Keratinocyte (primary cell): ENCODE results near the gene CCAR1.

Experiments
- EZH2 ChIP-seq: IDR thresholded peaks from one replicate; pipeline ENCODE4 v1.6.1; 2012; ENCODE audit warnings: inconsistent platforms, mild to moderate bottlenecking, low read length, moderate library complexity
- TF ChIP-seq, protein P1 (sequence below), 3 experiments: IDR thresholded peaks in 1 of 3; conservative IDR thresholded peaks in 1 of 3; optimal IDR thresholded peaks in 1 of 3; 2 replicates in 2 of 3; 3 replicates in 1 of 3; pipeline versions ENCODE3 to v1.5.1; 2011; ENCODE audit warnings: low read length in 3 of 3, mild to moderate bottlenecking in 3 of 3, moderate library complexity in 2 of 3, control low read depth in 1 of 3, inconsistent platforms in 1 of 3; ENCODE audit not compliant: insufficient read depth in 2 of 3; ENCODE audit errors: extremely low read depth in 1 of 3

DNA sequence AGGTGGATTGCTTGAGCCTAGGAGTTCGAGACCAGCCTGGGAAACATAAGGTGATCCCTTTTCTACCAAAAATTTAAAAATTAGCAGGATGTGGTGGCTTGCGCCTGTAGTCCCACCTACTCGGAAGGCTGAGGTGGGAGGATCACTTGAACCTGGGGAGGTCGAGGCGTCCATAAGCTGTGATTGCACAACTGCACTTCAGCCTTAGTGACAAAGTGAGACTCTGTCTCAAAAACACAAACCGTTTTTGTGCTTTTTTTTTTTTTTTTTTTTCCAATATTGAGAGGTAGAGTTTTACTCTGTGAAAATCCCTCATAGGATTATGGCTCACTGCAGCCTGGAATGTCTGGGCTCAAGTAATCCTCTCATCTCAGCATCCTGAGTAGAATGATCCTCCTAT lies 14.1 kb downstream of the CCAR1 start:
- TF ChIP-seq, protein P1, sequence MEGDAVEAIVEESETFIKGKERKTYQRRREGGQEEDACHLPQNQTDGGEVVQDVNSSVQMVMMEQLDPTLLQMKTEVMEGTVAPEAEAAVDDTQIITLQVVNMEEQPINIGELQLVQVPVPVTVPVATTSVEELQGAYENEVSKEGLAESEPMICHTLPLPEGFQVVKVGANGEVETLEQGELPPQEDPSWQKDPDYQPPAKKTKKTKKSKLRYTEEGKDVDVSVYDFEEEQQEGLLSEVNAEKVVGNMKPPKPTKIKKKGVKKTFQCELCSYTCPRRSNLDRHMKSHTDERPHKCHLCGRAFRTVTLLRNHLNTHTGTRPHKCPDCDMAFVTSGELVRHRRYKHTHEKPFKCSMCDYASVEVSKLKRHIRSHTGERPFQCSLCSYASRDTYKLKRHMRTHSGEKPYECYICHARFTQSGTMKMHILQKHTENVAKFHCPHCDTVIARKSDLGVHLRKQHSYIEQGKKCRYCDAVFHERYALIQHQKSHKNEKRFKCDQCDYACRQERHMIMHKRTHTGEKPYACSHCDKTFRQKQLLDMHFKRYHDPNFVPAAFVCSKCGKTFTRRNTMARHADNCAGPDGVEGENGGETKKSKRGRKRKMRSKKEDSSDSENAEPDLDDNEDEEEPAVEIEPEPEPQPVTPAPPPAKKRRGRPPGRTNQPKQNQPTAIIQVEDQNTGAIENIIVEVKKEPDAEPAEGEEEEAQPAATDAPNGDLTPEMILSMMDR (optimal IDR thresholded peaks at IDR 0.05 in 1 of 3, IDR thresholded peaks at IDR 0.05 in 1 of 3, conservative IDR thresholded peaks at IDR 0.05 in 1 of 3; ENCODE audit: extremely low read depth in 1 of 3, insufficient read depth in 2 of 3, low read length in 3 of 3) = no peak
- no peak for TF ChIP-seq EZH2
